Measurements from ENCODE around the gene NOS2. TPM values are rescaled to one million over a fixed set of nuclear protein-coding genes. Genes with fewer than 3 reads are reported as not detected.
A peak's percentile ranks its signal among the peaks of the same experiment; 100 is the strongest.
"Not testable (repeated sequence)": the region's sequence is repeated elsewhere in the genome, so short reads cannot be mapped to it uniquely, and the experiment has no call there.

NOS2 gene
- total RNA-seq, 1 experiment from 2014 or later, result 0.74 TPM

- no peak for DNase-seq (ENCODE audit: low read depth)
Measured at GRCh38 chr17:27788919-27789318, 11.4 kb downstream of the NOS2 start.

GRCh38 chr17:27783440-27784350, 16.6 kb downstream of the NOS2 start:
- no peak for DNase-seq (ENCODE audit: low read depth)

- DNase-seq (ENCODE audit: low read depth), result no peak
Measured at GRCh38 chr17:27782791-27783206, 17.5 kb downstream of the NOS2 start.

GRCh38 chr17:27780828-27781404, 19.4 kb downstream of the NOS2 start:
- DNase-seq (ENCODE audit: low read depth), result no peak

DNA sequence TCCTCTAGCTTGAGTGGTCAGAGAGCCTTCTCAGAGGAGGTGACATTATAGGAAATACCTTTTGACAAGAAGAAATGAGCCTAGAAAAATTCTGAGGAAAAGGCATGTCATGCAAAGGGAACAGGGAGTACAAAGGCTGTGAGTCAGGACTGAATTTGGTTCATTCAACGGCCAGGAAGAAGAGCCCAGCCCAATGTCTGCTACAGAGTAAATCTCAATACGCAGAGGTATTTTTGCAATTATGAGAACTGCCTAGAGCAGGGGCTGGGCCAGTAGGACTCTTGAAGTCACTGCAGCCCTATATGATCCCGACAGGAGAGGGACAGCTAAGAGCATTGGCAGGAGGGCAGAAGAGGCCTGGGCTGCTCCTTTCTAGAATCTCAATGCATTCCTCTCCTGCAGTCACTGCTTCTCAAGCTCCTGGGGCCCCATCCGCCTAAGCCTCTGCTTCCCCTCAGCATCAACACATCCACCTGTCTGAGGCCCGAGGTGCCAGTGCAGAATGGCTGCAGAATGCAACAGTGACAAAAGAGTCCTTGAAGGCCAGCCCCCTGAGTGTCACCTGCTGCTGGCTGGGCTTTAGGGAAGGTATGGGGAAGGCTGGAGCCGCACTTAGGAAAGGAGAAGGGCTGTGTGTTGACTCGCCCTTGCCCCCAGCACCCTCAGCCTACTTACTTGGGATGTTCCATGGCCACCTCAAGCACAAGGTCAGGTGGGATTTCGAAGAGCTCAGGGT, 20.1 kb downstream of the NOS2 start:
- DNase-seq (ENCODE audit: low read depth), result no peak

DNA sequence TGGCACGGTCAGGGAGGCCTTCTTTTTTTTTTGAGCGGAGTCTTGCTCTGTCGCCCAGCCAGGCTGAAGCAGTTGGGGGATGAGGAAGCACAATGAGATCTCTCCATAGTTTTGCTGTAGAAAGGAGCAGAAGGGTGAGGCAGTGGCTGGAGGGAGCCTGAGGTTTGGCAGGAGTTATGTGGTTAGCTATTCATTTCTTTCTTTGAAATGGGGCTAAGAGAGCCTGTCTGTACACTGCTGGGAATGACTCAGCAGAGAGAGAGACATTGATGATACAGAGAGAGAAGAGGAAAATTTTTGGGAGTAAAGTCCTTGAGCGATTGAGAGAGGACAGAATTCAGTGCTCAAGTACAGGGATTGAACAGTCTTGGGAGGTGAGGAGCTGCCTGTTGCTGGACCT, 22.1 kb downstream of the NOS2 start:
- peak; percentile 65 for DNase-seq (ENCODE audit: low read depth)

GRCh38 chr17:27776882-27777624, 23.3 kb downstream of the NOS2 start:
- DNase-seq (ENCODE audit: low read depth), result peak; percentile 43

DNA sequence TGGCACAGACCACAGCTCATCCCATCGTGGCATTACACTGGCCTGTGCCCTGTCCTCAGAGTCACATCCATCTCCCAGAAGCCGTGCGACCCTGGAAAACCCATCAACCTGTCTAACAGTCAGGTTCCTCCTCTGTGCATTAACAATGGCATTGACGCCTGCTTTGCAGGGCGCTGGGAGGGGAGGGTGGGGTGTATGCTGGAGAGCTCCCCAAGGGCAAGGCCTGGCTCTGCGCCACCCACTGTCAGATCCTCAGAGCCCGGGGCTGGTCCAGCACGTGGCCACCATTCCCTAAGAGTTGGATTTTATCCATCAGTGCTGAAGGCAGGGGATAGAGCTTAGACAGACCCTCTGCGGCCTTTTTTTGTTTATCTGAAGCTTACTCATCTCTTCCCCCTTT, 28.7 kb downstream of the NOS2 start:
- DNase-seq (ENCODE audit: low read depth), result no peak

DNA sequence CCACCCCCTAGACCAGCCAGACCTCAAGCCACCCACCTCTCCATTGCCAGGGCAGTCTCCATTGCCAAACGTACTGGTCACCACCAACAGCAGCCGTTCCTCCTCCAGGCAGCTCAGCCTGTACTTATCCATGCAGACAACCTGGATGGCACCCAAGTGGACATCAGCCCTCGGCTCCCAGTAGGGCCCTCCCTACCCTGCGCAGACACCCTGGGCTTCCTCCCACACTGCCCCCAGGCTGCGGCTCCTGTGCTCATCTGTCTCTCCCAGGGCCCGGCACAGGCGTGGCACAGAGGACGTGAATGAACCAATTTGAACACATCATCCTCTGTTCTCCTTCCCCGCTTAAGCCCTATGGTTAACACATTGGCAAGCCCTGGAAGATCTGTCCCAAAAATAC, 29.5 kb downstream of the NOS2 start:
- no peak for DNase-seq (ENCODE audit: low read depth)

DNA sequence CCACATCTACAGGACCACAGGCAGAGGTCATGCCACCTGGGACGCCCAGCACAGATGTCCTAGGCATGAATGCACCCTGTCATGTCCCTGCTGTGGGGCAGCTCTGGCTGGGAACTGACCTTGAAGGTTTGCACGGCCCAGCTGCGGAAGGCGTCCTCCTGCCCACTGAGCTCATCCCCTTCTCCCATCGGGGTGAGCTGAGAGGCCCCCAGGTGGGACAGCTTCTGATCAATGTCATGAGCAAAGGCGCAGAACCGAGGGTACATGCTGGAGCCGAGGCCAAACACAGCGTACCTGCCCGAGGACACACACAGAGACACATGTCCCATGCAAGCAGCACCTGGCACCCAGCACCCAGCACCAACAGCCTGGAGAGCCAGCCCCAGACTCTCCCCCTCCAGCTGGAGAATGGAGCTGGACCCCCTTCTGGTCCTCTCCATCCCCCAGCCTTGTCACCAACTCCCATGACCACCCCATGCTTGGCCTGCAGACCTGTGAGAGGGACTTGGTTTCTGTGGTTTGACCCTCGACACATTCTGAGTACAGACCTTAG, 31.4 kb downstream of the NOS2 start:
- no peak for DNase-seq (ENCODE audit: low read depth)

- DNase-seq (ENCODE audit: low read depth), result no peak
Measured at GRCh38 chr17:27766438-27766837, 33.9 kb downstream of the NOS2 start.

DNA sequence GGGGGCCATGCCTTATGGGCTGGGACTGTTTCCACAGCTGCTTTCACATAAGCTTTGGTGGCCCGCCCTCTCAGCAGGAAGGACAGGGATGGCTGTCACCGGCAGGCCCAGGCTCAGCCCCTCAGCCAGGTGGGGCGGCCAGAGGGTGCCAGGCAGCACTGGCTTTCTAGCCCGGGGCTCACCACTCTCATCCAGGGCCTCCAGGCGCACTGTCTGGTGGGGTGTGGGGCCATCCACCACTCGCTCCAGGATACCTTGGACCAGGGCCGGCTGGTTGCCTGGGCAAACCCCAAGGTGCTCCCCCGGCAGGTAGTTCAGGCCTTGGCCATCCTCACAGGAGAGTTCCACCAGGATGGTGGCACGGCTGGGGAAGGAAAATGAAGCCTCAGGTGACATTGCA, 35.0 kb downstream of the NOS2 start:
- no peak for DNase-seq (ENCODE audit: low read depth)

GRCh38 chr17:27764589-27764988, 35.7 kb downstream of the NOS2 start:
- DNase-seq (ENCODE audit: low read depth), result no peak

- peak; percentile 51 for DNase-seq (ENCODE audit: low read depth)
Measured at GRCh38 chr17:27762527-27763305, 37.6 kb downstream of the NOS2 start.

- not testable (repeated sequence) for DNase-seq (ENCODE audit: low read depth)
Measured at GRCh38 chr17:27760931-27761330, 39.4 kb downstream of the NOS2 start.

DNA sequence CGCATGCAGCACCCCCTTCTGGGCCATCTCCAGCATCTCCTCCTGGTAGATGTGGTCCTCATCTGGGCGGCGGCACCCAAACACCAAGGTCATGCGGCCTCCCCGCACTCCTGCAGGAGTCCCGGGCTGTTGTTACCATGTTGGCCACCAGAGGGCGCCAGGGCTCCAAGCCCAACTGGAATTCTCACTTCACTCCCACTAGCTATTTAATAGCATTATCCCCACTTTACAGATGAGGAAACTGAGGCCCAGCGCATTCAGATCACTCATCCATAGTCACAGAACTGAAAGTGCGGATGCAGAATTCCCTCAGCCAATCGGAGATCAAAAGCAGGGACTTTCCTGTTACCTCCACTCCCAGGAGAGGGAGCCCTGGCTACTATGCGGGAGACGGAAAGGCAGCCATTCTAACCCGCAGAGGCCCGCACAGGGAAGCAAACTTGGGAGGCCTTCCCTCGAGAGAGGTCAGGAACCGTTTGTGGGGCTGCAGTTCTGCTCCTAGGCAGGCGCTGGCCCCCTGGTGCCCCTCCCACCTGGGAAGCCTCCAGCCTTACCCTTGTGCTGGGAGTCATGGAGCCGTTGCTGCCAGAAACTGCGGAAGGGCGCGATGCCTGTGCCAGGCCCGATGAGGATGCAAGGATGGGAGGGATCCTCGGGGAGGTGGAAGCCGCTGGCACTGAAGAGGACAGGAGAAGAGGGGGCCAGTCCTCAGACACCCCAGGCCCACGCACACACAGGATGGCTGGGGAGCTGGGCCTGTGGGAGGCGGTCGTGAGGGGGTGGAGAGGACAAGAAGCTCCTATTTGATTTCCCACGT, 40.1 kb downstream of the NOS2 start:
- DNase-seq (ENCODE audit: low read depth), result peak; percentile 54

DNA sequence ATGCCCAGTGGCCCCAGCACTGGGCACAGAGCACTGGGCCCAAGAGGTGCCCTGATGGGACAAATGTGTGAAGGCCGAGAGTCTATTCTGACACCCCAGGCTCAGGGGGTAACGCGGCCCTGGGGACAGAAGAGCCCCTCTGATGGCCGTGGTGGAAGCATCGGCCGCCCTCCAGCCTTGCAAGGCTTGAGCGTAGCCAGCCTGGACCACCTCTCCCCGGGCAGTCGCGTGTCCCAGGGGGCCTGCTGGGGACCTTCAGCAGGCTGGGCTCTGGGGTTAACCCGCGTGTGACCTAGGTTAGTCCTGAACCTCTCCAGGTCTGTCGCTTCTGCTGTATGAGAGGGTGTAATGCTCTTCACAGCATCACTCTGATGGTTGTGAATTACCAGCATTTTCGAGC, 40.8 kb downstream of the NOS2 start:
- DNase-seq (ENCODE audit: low read depth), result no peak

DNA sequence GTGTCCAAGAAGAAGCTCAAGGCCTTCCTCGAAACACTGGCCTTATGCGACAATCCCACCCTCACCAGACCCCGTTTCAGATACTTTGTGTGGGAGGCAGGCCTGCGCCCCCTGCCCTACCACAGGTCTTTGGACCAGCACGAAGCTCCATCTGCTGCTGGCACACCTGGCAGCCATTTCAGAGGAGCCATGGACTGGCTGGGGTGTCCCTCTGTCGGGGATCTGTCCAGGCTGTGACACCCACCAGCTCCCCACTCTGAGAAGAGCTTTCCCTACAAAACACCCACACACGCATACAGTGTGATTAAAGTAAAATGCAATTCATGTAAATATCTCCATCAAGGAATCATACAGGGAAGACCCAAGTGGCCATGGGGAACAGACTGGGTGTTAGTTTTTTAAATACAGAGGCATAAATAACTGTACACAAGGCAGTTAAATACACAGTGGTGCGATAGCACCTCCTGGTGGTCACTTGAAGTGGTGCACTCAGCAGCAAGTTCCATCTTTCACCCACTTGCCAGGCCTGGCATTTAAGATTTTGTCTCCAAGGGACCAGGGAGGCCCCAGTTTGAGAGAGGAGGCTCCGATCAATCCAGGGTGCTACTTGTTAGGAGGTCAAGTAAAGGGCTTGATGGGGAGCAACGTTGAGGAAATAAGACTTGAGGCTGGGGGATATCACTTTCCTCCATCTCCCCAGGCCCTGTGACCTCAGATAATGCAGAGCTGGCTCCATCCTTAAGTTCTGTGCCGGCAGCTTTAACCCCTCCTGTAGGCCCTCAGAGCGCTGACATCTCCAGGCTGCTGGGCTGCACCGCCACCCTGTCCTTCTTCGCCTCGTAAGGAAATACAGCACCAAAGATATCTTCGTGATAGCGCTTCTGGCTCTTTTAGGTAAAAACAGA, 43.6 kb downstream of the NOS2 start:
- DNase-seq (ENCODE audit: low read depth), result peak; percentile 47

Data from Daoy (cell line).